OCI-LY3 (cell line): ENCODE results near the gene ZMYND19.
"Not testable (repeated sequence)": the region's sequence is repeated elsewhere in the genome, so short reads cannot be mapped to it uniquely, and the experiment has no call there.

ENCODE experiments used
- H2AFZ ChIP-seq: fragments of 200-600, 300-600 bp; shearing (Covaris generic); 2 replicates; pipeline ENCODE4 v1.6.0; 2014; ENCODE audit warnings: antibody characterized with exemption, low read depth, low read length
- H3K27ac ChIP-seq: fragments of 200-600, 300-600 bp; sonication (generic); 2 replicates; pipeline ENCODE4 v1.5.1; 2014; ENCODE audit warnings: mild to moderate bottlenecking, low read length, moderate library complexity, mixed read lengths
- H3K27me3 ChIP-seq: fragments of 200-600, 300-600 bp; sonication (generic); 2 replicates; pipeline ENCODE4 v1.6.1; 2014; ENCODE audit warnings: low read depth, low read length, mixed read lengths
- H3K36me3 ChIP-seq: fragments of 200-600, 300-600 bp; sonication (generic); replicated peaks from 2 replicates; pipeline ENCODE3; 2014; ENCODE audit warnings: low read depth, low read length, mixed read lengths
- H3K4me1 ChIP-seq: fragments of 300-600, 200-600 bp; sonication (generic); 2 replicates; pipeline ENCODE4 v1.6.1; 2014; ENCODE audit warnings: low read length, mixed read lengths
- H3K4me2 ChIP-seq: fragments of 200-600, 300-600 bp; sonication (generic); 2 replicates; pipeline ENCODE4 v1.6.1; 2014; ENCODE audit warnings: low read length, mixed read lengths
- H3K4me3 ChIP-seq: fragments of 300-600, 200-600 bp; sonication (generic); 2 replicates; pipeline ENCODE4 v1.5.1; 2014; ENCODE audit warnings: antibody characterized with exemption, mild to moderate bottlenecking, low read length, moderate library complexity
- H3K79me2 ChIP-seq: fragments of 300-600, 200-600 bp; shearing (Covaris generic); 2 replicates; pipeline ENCODE4 v1.6.1; 2014; ENCODE audit warnings: mild to moderate bottlenecking, low read length, mixed read lengths
- H3K9ac ChIP-seq: fragments of 300-600, 200-600 bp; shearing (Covaris generic); 2 replicates; pipeline ENCODE4 v1.6.0; 2014; ENCODE audit warnings: mild to moderate bottlenecking, low read length, moderate library complexity
- H3K9me3 ChIP-seq: fragments of 200-600, 300-600 bp; shearing (Covaris generic); 2 replicates; pipeline ENCODE4 v1.6.1; 2014; ENCODE audit warnings: low read length, mixed read lengths; ENCODE audit not compliant: insufficient read depth
- H4K20me1 ChIP-seq: fragments of 200-600, 300-600 bp; sonication (generic); 2 replicates; pipeline ENCODE4 v1.6.1; 2016; ENCODE audit warnings: low read length, mixed read lengths; ENCODE audit not compliant: insufficient read depth
- EZH2phosphoT487 ChIP-seq: fragments of 200-600 bp; shearing (Covaris generic); IDR thresholded peaks from 2 replicates; pipeline ENCODE4 v1.6.1; 2018; ENCODE audit warnings: antibody characterized with exemption, mixed run types, low read depth
- TF ChIP-seq, protein P1 (sequence below): fragments of 200-600, 300-600 bp; sonication (generic); IDR thresholded peaks from 2 replicates; pipeline ENCODE4 v1.5.1; 2014; ENCODE audit warnings: antibody characterized with exemption, low read length, low read depth

Gene ZMYND19

DNA sequence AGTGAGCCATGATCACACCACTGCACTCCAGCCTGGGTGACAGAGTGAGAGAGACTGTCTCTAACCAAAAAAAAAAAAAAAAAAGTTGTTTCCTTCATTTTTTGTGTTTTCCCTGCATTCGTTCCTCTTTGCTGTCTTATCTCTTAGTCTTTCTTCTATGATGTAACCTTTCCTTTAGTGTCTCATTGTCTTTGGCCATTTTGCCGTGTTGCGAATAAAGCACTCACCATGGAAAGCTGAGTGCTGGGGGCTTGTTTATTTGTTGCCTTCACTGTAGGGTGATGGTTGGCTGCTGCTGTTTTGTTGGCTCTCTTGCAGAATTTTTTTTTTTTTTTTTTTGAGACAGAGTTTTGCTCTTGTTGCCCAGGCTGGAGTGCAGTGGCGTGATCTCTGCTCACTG, 36.2 kb upstream of the ZMYND19 start:
- peaks cover 7% of the 10 kb centered on the region for H3K36me3 ChIP-seq
- H3K4me1 ChIP-seq: no peaks in the 10 kb centered on the region
- no peak overlapping the region for H3K27ac ChIP-seq
- H3K27me3 ChIP-seq: no peaks in the 10 kb centered on the region
- no peaks in the 10 kb centered on the region for H3K9me3 ChIP-seq
- peaks cover 99% of the 10 kb centered on the region for H3K79me2 ChIP-seq
- H4K20me1 ChIP-seq: peaks cover 27% of the 10 kb centered on the region
- no peak overlapping the region for H3K4me3 ChIP-seq
- no peak for TF ChIP-seq EZH2phosphoT487
- TF ChIP-seq, protein P1, sequence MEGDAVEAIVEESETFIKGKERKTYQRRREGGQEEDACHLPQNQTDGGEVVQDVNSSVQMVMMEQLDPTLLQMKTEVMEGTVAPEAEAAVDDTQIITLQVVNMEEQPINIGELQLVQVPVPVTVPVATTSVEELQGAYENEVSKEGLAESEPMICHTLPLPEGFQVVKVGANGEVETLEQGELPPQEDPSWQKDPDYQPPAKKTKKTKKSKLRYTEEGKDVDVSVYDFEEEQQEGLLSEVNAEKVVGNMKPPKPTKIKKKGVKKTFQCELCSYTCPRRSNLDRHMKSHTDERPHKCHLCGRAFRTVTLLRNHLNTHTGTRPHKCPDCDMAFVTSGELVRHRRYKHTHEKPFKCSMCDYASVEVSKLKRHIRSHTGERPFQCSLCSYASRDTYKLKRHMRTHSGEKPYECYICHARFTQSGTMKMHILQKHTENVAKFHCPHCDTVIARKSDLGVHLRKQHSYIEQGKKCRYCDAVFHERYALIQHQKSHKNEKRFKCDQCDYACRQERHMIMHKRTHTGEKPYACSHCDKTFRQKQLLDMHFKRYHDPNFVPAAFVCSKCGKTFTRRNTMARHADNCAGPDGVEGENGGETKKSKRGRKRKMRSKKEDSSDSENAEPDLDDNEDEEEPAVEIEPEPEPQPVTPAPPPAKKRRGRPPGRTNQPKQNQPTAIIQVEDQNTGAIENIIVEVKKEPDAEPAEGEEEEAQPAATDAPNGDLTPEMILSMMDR: no peak
- H3K9ac ChIP-seq: no peak overlapping the region
- no peak overlapping the region for H2AFZ ChIP-seq
- no peak overlapping the region for H3K4me2 ChIP-seq

DNA sequence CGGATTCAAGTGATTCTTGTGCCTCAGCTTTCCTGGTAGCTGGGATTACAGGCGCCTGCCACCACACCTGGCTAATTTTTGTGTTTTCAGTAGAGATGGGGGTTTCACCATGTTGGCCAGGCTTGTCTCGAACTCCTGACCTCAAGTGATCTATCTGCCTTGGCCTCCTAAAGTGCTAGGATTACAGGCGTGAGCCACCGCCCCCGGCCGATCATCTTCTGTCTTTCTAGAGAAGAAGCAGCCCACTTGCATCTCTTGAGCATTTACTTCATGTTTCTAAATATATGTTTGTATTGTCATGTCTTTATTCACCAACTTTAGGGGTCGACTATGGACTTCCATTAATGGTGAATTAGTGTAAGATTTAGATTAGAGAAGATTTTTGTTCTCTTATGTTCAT, 31.9 kb upstream of the ZMYND19 start:
- not testable (repeated sequence) for H2AFZ ChIP-seq, H3K27me3 ChIP-seq, H3K9me3 ChIP-seq, H3K36me3 ChIP-seq, H3K27ac ChIP-seq, H3K4me3 ChIP-seq, H3K4me2 ChIP-seq, H3K9ac ChIP-seq
- peaks cover 95% of the 10 kb centered on the region for H3K79me2 ChIP-seq
- peaks cover 30% of the 10 kb centered on the region for H4K20me1 ChIP-seq
- peaks cover 22% of the 10 kb centered on the region for H3K4me1 ChIP-seq

GRCh38 chr9:137621131-137621757, 30.9 kb upstream of the ZMYND19 start:
- peaks cover 30% of the 10 kb centered on the region for H4K20me1 ChIP-seq
- TF ChIP-seq, protein P1: no peak
- no peak for TF ChIP-seq EZH2phosphoT487
- no peak overlapping the region for H3K4me3 ChIP-seq
- peaks cover 95% of the 10 kb centered on the region for H3K79me2 ChIP-seq
- peaks cover 22% of the 10 kb centered on the region for H3K4me1 ChIP-seq
- H3K9ac ChIP-seq: no peak overlapping the region
- no peaks in the 10 kb centered on the region for H3K9me3 ChIP-seq
- no peak overlapping the region for H3K4me2 ChIP-seq
- no peaks in the 10 kb centered on the region for H3K27me3 ChIP-seq
- no peak overlapping the region for H3K27ac ChIP-seq
- H3K36me3 ChIP-seq: peaks cover 10% of the 10 kb centered on the region
- H2AFZ ChIP-seq: no peak overlapping the region

DNA sequence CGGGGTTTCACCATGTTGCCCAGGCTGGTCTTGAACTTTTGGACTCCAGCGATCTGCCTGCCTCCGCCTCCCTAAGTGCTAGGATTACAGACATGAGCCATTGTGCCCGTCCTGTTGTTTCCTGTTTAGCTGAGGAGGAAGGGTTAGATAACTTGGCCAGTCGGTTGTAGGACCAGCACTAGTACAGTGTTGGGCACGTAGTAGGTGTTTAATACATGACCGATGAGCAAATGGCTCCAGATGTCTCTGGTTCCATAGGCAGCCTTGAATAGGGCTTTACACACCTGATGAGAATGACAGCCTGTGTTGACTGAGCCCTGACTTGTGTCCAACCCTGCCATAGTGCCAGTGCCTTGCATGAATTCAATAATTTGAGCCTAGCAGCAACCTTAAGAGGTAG, 30.3 kb upstream of the ZMYND19 start:
- Histone ChIP-seq H3K4me1 (peaks cover 22% of the 10 kb centered on the region), H3K9ac (no peak overlapping the region), H3K36me3 (peaks cover 12% of the 10 kb centered on the region), H4K20me1 (peaks cover 30% of the 10 kb centered on the region), H3K27me3 (no peaks in the 10 kb centered on the region), H2AFZ (no peak overlapping the region), H3K9me3 (no peaks in the 10 kb centered on the region), H3K79me2 (peaks cover 90% of the 10 kb centered on the region), H3K4me2 (no peak overlapping the region), H3K27ac (no peak overlapping the region), H3K4me3 (no peak overlapping the region)
- TF ChIP-seq EZH2phosphoT487: no peak
- TF ChIP-seq, protein P1: no peak
